ENCODE data around the gene KRT34.
A peak's percentile ranks its signal among the peaks of the same experiment; 100 is the strongest.
"Not testable (repeated sequence)": the region's sequence is repeated elsewhere in the genome, so short reads cannot be mapped to it uniquely, and the experiment has no call there.

KRT34 gene

GRCh38 chr17:41367426-41368075, 14.6 kb downstream of the KRT34 start:
- no peaks in the 10 kb centered on the region for H3K36me3 ChIP-seq (ENCODE audit: insufficient read depth, low read length)
- peaks cover 4% of the 10 kb centered on the region for H3K4me1 ChIP-seq (ENCODE audit: control insufficient read depth, insufficient read depth, low read length, unreplicated experiment)
- H3K27me3 ChIP-seq (ENCODE audit: insufficient read depth, low read length): no peaks in the 10 kb centered on the region
- 0 out of 2 replicates have a peak overlapping the region, but pooled peaks have one; percentile 16 for H3K27ac ChIP-seq (ENCODE audit: low read depth, low read length)
- no peaks in the 10 kb centered on the region for H3K79me2 ChIP-seq (ENCODE audit: control insufficient read depth, insufficient read depth, low read length, unreplicated experiment)
- H2AFZ ChIP-seq (ENCODE audit: low read length, unreplicated experiment): no peak overlapping the region
- no peak overlapping the region for H3K4me3 ChIP-seq (ENCODE audit: low read depth, low read length)

- Histone ChIP-seq H3K36me3 (ENCODE audit: insufficient read depth, low read length) (no peaks in the 10 kb centered on the region), H3K27ac (ENCODE audit: low read depth, low read length) (no peak overlapping the region), H2AFZ (ENCODE audit: low read length, unreplicated experiment) (no peak overlapping the region), H3K4me1 (ENCODE audit: control insufficient read depth, insufficient read depth, low read length, unreplicated experiment) (peaks cover 4% of the 10 kb centered on the region), H3K4me3 (ENCODE audit: low read depth, low read length) (no peak overlapping the region), H3K27me3 (ENCODE audit: insufficient read depth, low read length) (no peaks in the 10 kb centered on the region), H3K79me2 (ENCODE audit: control insufficient read depth, insufficient read depth, low read length, unreplicated experiment) (no peaks in the 10 kb centered on the region)
Measured at GRCh38 chr17:41366070-41366469, 16.0 kb downstream of the KRT34 start.

- Histone ChIP-seq H3K4me3 (ENCODE audit: low read depth, low read length) (no peak overlapping the region), H3K36me3 (ENCODE audit: insufficient read depth, low read length) (no peaks in the 10 kb centered on the region), H3K27me3 (ENCODE audit: insufficient read depth, low read length) (no peaks in the 10 kb centered on the region), H3K79me2 (ENCODE audit: control insufficient read depth, insufficient read depth, low read length, unreplicated experiment) (no peaks in the 10 kb centered on the region), H2AFZ (ENCODE audit: low read length, unreplicated experiment) (no peak overlapping the region), H3K4me1 (ENCODE audit: control insufficient read depth, insufficient read depth, low read length, unreplicated experiment) (peaks cover 9% of the 10 kb centered on the region), H3K27ac (ENCODE audit: low read depth, low read length) (no peak overlapping the region)
Measured at GRCh38 chr17:41363881-41364280, 18.2 kb downstream of the KRT34 start.

- H3K4me1 ChIP-seq (ENCODE audit: control insufficient read depth, insufficient read depth, low read length, unreplicated experiment): peaks cover 5% of the 10 kb centered on the region
- H3K27ac ChIP-seq (ENCODE audit: low read depth, low read length): no peak overlapping the region
- H3K4me3 ChIP-seq (ENCODE audit: low read depth, low read length): no peak overlapping the region
- H3K36me3 ChIP-seq (ENCODE audit: insufficient read depth, low read length): no peaks in the 10 kb centered on the region
- no peaks in the 10 kb centered on the region for H3K79me2 ChIP-seq (ENCODE audit: control insufficient read depth, insufficient read depth, low read length, unreplicated experiment)
- H3K27me3 ChIP-seq (ENCODE audit: insufficient read depth, low read length): no peaks in the 10 kb centered on the region
- no peak overlapping the region for H2AFZ ChIP-seq (ENCODE audit: low read length, unreplicated experiment)
Measured at GRCh38 chr17:41360296-41360995, 21.7 kb downstream of the KRT34 start.

- H3K4me1 ChIP-seq (ENCODE audit: control insufficient read depth, insufficient read depth, low read length, unreplicated experiment): no peaks in the 10 kb centered on the region
Measured at GRCh38 chr17:41354536-41354935, 27.6 kb downstream of the KRT34 start.

GRCh38 chr17:41352597-41353366, 29.3 kb downstream of the KRT34 start:
- no peak overlapping the region for H2AFZ ChIP-seq (ENCODE audit: low read length, unreplicated experiment)
- H3K4me1 ChIP-seq (ENCODE audit: control insufficient read depth, insufficient read depth, low read length, unreplicated experiment): no peaks in the 10 kb centered on the region

More at GRCh38 chr17:41354536-41354935, 27.6 kb downstream of the KRT34 start:
- Histone ChIP-seq H2AFZ (ENCODE audit: low read length, unreplicated experiment) (no peak overlapping the region), H3K27me3 (ENCODE audit: insufficient read depth, low read length) (peaks cover 27% of the 10 kb centered on the region), H3K27ac (ENCODE audit: low read depth, low read length) (no peak overlapping the region), H3K4me3 (ENCODE audit: low read depth, low read length) (no peak overlapping the region), H3K36me3 (ENCODE audit: insufficient read depth, low read length) (no peaks in the 10 kb centered on the region), H3K79me2 (ENCODE audit: control insufficient read depth, insufficient read depth, low read length, unreplicated experiment) (no peaks in the 10 kb centered on the region)

GRCh38 chr17:41351177-41351576, 30.9 kb downstream of the KRT34 start:
- Histone ChIP-seq H3K79me2 (ENCODE audit: control insufficient read depth, insufficient read depth, low read length, unreplicated experiment) (no peaks in the 10 kb centered on the region), H2AFZ (ENCODE audit: low read length, unreplicated experiment) (no peak overlapping the region), H3K4me1 (ENCODE audit: control insufficient read depth, insufficient read depth, low read length, unreplicated experiment) (no peaks in the 10 kb centered on the region), H3K27me3 (ENCODE audit: insufficient read depth, low read length) (peaks cover 27% of the 10 kb centered on the region), H3K27ac (ENCODE audit: low read depth, low read length) (no peak overlapping the region), H3K36me3 (ENCODE audit: insufficient read depth, low read length) (no peaks in the 10 kb centered on the region), H3K4me3 (ENCODE audit: low read depth, low read length) (no peak overlapping the region)

More at GRCh38 chr17:41352597-41353366, 29.3 kb downstream of the KRT34 start:
- Histone ChIP-seq H3K79me2 (ENCODE audit: control insufficient read depth, insufficient read depth, low read length, unreplicated experiment) (no peaks in the 10 kb centered on the region), H3K4me3 (ENCODE audit: low read depth, low read length) (no peak overlapping the region), H3K36me3 (ENCODE audit: insufficient read depth, low read length) (no peaks in the 10 kb centered on the region), H3K27ac (ENCODE audit: low read depth, low read length) (no peak overlapping the region), H3K27me3 (ENCODE audit: insufficient read depth, low read length) (peaks cover 27% of the 10 kb centered on the region)

GRCh38 chr17:41350381-41350878, 31.7 kb downstream of the KRT34 start, which contains the start of gene KRT33A:
Gene KRT33A, minus strand, starts transcription at chr17:41350828. Its CDS starts 61 bp downstream, at chr17:41350767.
- peaks cover 27% of the 10 kb centered on the region for H3K27me3 ChIP-seq (ENCODE audit: insufficient read depth, low read length)
- not testable (repeated sequence) for H3K36me3 ChIP-seq (ENCODE audit: insufficient read depth, low read length); H3K79me2 ChIP-seq (ENCODE audit: control insufficient read depth, insufficient read depth, low read length, unreplicated experiment); H3K4me3 ChIP-seq (ENCODE audit: low read depth, low read length); H3K27ac ChIP-seq (ENCODE audit: low read depth, low read length); H2AFZ ChIP-seq (ENCODE audit: low read length, unreplicated experiment); H3K4me1 ChIP-seq (ENCODE audit: control insufficient read depth, insufficient read depth, low read length, unreplicated experiment)

DNA sequence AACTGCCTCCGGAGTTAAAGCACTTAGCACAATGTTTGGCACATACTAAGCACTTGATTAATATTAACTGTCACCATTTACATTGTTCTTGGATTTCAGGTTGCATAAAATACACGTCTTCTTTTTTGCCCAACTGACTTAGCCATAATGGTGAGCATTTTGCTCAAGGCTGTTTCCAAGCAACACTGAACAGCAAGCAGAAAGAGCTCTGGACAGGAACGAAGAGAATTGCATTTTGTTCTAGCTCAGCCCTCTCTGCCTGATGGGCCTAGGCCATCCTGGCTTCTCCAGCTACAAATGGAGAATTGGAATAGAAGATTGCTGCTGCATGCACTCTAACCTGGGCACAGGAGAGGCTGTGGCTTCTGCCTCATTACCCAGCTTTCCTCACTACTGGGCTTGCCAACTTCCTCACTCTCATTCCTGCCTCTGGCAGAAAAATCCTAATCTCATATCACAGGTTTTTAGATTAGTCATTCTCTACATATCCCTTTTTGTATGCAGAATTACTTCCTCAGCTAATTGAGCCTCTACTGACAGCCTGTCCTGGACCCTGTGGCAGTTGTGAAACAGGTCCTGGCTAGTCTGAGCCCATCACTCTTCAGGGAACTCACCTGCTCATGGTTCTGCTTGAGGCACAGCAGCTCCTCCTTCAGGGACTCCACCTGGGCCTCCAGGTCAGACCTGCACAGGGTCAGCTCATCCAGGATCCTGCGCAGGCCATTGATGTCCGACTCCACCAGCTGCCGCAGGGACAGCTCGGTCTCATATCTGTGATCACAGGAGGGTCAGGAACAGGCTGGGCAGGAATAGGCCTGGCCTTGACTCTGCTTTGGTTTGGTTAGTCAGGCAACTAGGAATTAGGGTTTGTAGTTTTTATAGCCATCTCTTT, 34.0 kb downstream of the KRT34 start:
- no peaks in the 10 kb centered on the region for H3K36me3 ChIP-seq (ENCODE audit: insufficient read depth, low read length)
- H3K27me3 ChIP-seq (ENCODE audit: insufficient read depth, low read length): peaks cover 15% of the 10 kb centered on the region
- H2AFZ ChIP-seq (ENCODE audit: low read length, unreplicated experiment): no peak overlapping the region
- no peak overlapping the region for H3K27ac ChIP-seq (ENCODE audit: low read depth, low read length)
- H3K4me1 ChIP-seq (ENCODE audit: control insufficient read depth, insufficient read depth, low read length, unreplicated experiment): no peaks in the 10 kb centered on the region
- H3K79me2 ChIP-seq (ENCODE audit: control insufficient read depth, insufficient read depth, low read length, unreplicated experiment): no peaks in the 10 kb centered on the region
- H3K4me3 ChIP-seq (ENCODE audit: low read depth, low read length): no peak overlapping the region

GRCh38 chr17:41346421-41346820, 35.7 kb downstream of the KRT34 start:
- not testable (repeated sequence) for H3K27ac ChIP-seq (ENCODE audit: low read depth, low read length); H3K27me3 ChIP-seq (ENCODE audit: insufficient read depth, low read length); H2AFZ ChIP-seq (ENCODE audit: low read length, unreplicated experiment); H3K4me3 ChIP-seq (ENCODE audit: low read depth, low read length); H3K4me1 ChIP-seq (ENCODE audit: control insufficient read depth, insufficient read depth, low read length, unreplicated experiment); H3K79me2 ChIP-seq (ENCODE audit: control insufficient read depth, insufficient read depth, low read length, unreplicated experiment); H3K36me3 ChIP-seq (ENCODE audit: insufficient read depth, low read length)

Data from ACC112 (cell line).